ENCODE results near the gene FRMD8.
A peak's percentile ranks its signal among the peaks of the same experiment; 100 is the strongest.

GRCh38 chr11:65435411-65435931 lies 49.0 kb downstream of the FRMD8 start:
- TF ChIP-seq CTCF (IDR thresholded peaks at IDR 0.05) (no peak), POLR2A (IDR thresholded peaks at IDR 0.05) (peak; percentile 10)
